HepG2 (cell line): Measurements from ENCODE around the gene ATPAF2. TPM values are rescaled to one million over a fixed set of nuclear protein-coding genes. Genes with fewer than 3 reads are reported as not detected.

Experiments used
- ATAC-seq: fragments of 200-7000 bp; cut with Tn5 transposase; 3 replicates; pipeline ENCODE4 v1.9.1; 2020; ENCODE audit warnings: mild to moderate bottlenecking, moderate library complexity
- BruUV-seq: library from RNA; stranded (reverse); fragments of 400-500 nt; replicated peaks from 2 replicates; lab custom pipeline; 2021; lab: Mats Ljungman, UMichigan
- CTCF ChIA-PET: fragments of 300-600 bp; formaldehyde crosslinking; extraction: SDS; loops from one replicate; lab custom pipeline; 2021; ENCODE audit warnings: low total read pairs, inconsistent platforms, low intra/inter-chr PET ratio; lab: Yijun Ruan, JAX
- POLR2A ChIA-PET: fragments of 350-600 bp; sonication (Branson Sonifier 250); formaldehyde crosslinking; loops from one replicate; lab custom pipeline; 2020; ENCODE audit warnings: antibody characterized with exemption, inconsistent platforms; lab: Yijun Ruan, JAX
- DNase-seq: peaks from one replicate; pipeline ENCODE4 v3.0.0-alpha.2; 2015; ENCODE audit warnings: low spot score
- FAIRE-seq: peaks from 3 replicates; lab custom pipeline; 2011; peaks lifted over from hg19 to GRCh38; lab: Jason Lieb, UNC
- H2AFZ ChIP-seq: one replicate; pipeline ENCODE4 v1.6.1; 2011; ENCODE audit warnings: low read length, inconsistent platforms
- H3K27ac ChIP-seq: fragments of 300-600 bp; 3 replicates; pipeline ENCODE4 v1.8.0; 2011; ENCODE audit warnings: mixed run types, mild to moderate bottlenecking, mixed read lengths, low read length, inconsistent platforms; ENCODE audit not compliant: insufficient read depth; ENCODE audit errors: extremely low read length
- H3K27me3 ChIP-seq, 2 experiments: fragments of 200-600 bp in 1 of 2; 2 replicates in 1 of 2; 3 replicates in 1 of 2; pipeline versions ENCODE4 v1.6.0 to v1.8.0; 2011; ENCODE audit warnings: low read length in 2 of 2, mild to moderate bottlenecking in 2 of 2, moderate library complexity in 2 of 2, inconsistent platforms in 1 of 2; ENCODE audit not compliant: insufficient read depth in 2 of 2, control insufficient read depth in 1 of 2
- H3K36me3 ChIP-seq, 2 experiments: fragments of 200-600 bp in 1 of 2; replicated peaks in 1 of 2; 2 replicates in 1 of 2; 3 replicates in 1 of 2; pipeline versions ENCODE4 v1.5.1 to v1.8.0; 2011; ENCODE audit warnings: low read length in 2 of 2, inconsistent platforms in 1 of 2; ENCODE audit not compliant: insufficient read depth in 2 of 2, control insufficient read depth in 1 of 2
- H3K4me1 ChIP-seq: 2 replicates; pipeline ENCODE4 v1.5.1; 2012; ENCODE audit warnings: low read length, inconsistent platforms; ENCODE audit not compliant: insufficient read depth
- H3K4me2 ChIP-seq: 2 replicates; pipeline ENCODE4 v1.6.0; 2011; ENCODE audit warnings: low read depth, low read length, inconsistent platforms
- H3K4me3 ChIP-seq, 3 experiments: fragments of 200-600 bp in 1 of 3; sonication (generic), shearing (Covaris generic) in 1 of 3; replicated peaks in 1 of 3; 2 replicates each; pipeline ENCODE4 v1.5.1; 2011 to 2016; ENCODE audit warnings: low read length in 3 of 3, inconsistent platforms in 2 of 3, low read depth in 2 of 3, mild to moderate bottlenecking in 2 of 3, control low read depth in 1 of 3, mixed read lengths in 1 of 3; ENCODE audit not compliant: insufficient read depth in 1 of 3
- H3K79me2 ChIP-seq: one replicate; pipeline ENCODE4 v1.6.1; 2011; ENCODE audit warnings: low read length, inconsistent platforms; ENCODE audit not compliant: insufficient read depth
- H3K9ac ChIP-seq: 2 replicates; pipeline ENCODE4 v1.6.0; 2011; ENCODE audit warnings: mild to moderate bottlenecking, low read depth, low read length, inconsistent platforms; ENCODE audit not compliant: insufficient read depth
- H3K9me3 ChIP-seq: 2 replicates; pipeline ENCODE4 v1.5.1; 2012; ENCODE audit warnings: mild to moderate bottlenecking, low read length
- H4K20me1 ChIP-seq: 2 replicates; pipeline ENCODE4 v1.6.0; 2011; ENCODE audit warnings: inconsistent platforms, mild to moderate bottlenecking, low read length, moderate library complexity; ENCODE audit not compliant: insufficient read depth
- EED ChIP-seq: sonication (generic); formaldehyde crosslinking; IDR thresholded peaks from 2 replicates; pipeline ENCODE4 v1.5.0; 2020; ENCODE audit warnings: mild to moderate bottlenecking, missing genetic modification reagents
- FOXP1 ChIP-seq, 2 experiments: fragments of 450-650 bp in 1 of 2; IDR thresholded peaks; 2 replicates each; pipeline ENCODE4 v1.6.1; 2017 to 2018; ENCODE audit warnings: antibody characterized with exemption in 1 of 2
- KAT8 ChIP-seq: IDR thresholded peaks from 2 replicates; pipeline ENCODE4 v1.6.1; 2016; ENCODE audit warnings: missing genetic modification reagents, missing compliant biosample characterization
- POGZ ChIP-seq: sonication (generic); formaldehyde crosslinking; IDR thresholded peaks from 2 replicates; pipeline ENCODE4 v1.4.0; 2020; ENCODE audit warnings: mild to moderate bottlenecking, missing genetic modification reagents
- PTBP1 ChIP-seq: fragments of 200-400 bp; formaldehyde crosslinking; IDR thresholded peaks from 2 replicates; pipeline ENCODE4 v1.6.1; 2018; ENCODE audit warnings: low read length, low read depth; ENCODE audit not compliant: poor library complexity, severe bottlenecking
- RARG ChIP-seq: sonication (generic); formaldehyde crosslinking; IDR thresholded peaks from 2 replicates; pipeline ENCODE4 v1.4.0; 2020; ENCODE audit warnings: low read depth, mild to moderate bottlenecking, missing genetic modification reagents
- SPEN ChIP-seq: sonication (generic); formaldehyde crosslinking; IDR thresholded peaks from 2 replicates; pipeline ENCODE4 v1.5.1; 2020; ENCODE audit warnings: low read depth, mild to moderate bottlenecking, missing genetic modification reagents
- U2AF2 ChIP-seq: fragments of 200-400 bp; formaldehyde crosslinking; IDR thresholded peaks from 2 replicates; pipeline ENCODE4 v1.6.1; 2017; ENCODE audit warnings: low read depth, mild to moderate bottlenecking, low read length
- ZMYM2 ChIP-seq: sonication (generic); formaldehyde crosslinking; IDR thresholded peaks from 2 replicates; pipeline ENCODE4 v1.8.0; 2022; ENCODE audit warnings: mild to moderate bottlenecking, missing genetic modification reagents
- ZNF354B ChIP-seq: sonication (generic); formaldehyde crosslinking; IDR thresholded peaks from 2 replicates; pipeline ENCODE4 v1.8.0; 2022; ENCODE audit warnings: mild to moderate bottlenecking, missing genetic modification reagents
- ZNF687 ChIP-seq: sonication (generic); formaldehyde crosslinking; IDR thresholded peaks from 2 replicates; pipeline ENCODE4 v1.5.1; 2020; ENCODE audit warnings: mild to moderate bottlenecking, missing genetic modification reagents, moderate library complexity
- WGBS: methylation state at CpG from one replicate; pipeline ENCODE4 v1.1.6; 2017; ENCODE audit warnings: low lambda C conversion rate; 5-methylcytosine and 5-hydroxymethylcytosine counted together
- in situ Hi-C: cut with HindIII; loops from 2 replicates; pipeline ENCODE4 v1.10.0; 2017; ENCODE audit warnings: low pct_unique_long_range_greater_than_20kb; ENCODE audit not compliant: extremely low pct_ligation_motif_present
- intact Hi-C: fragments of 100-400 bp; cut with micrococcal nuclease; formaldehyde crosslinking; loops from one replicate; pipeline ENCODE4 v1.10.0; 2022; ENCODE audit not compliant: unreplicated experiment
- polyA plus RNA-seq, 8 experiments: library from polyadenylated mRNA; depleted of rRNA in 3 of 8; stranded (reverse) in 7 of 8; unstranded in 1 of 8; fragments of >200 nt; fragmentation: Illumina TruSeq in 4 of 8; extraction: Trizol in 4 of 8; gene quantifications; 2 replicates each; pipeline versions ENCODE4 v1.2.1 to v1.2.3, GENCODE V29; 2011 to 2016; ENCODE audit warnings: low read depth in 4 of 8, missing spikeins in 1 of 8, mixed read lengths in 1 of 8; ENCODE audit not compliant: insufficient read depth in 1 of 8
- total RNA-seq, 5 experiments: library from RNA; depleted of rRNA; stranded (reverse); fragments of >200 nt; fragmentation: Illumina TruSeq; extraction: Trizol; gene quantifications; 2 replicates each; pipeline ENCODE4 v1.2.3, GENCODE V29; 2016; ENCODE audit warnings: low read depth in 1 of 5

The ATPAF2 gene
- total and polyA plus RNA-seq, 2 of the 13 experiments (the other 11 are each of a cell fraction or from before 2014, with no cell fraction given) = 15.0 to 16.5 TPM

- no peaks in the 10 kb centered on the region for H3K9me3 ChIP-seq
- no peak overlapping the region for H2AFZ ChIP-seq
- H3K4me3 ChIP-seq = no peak overlapping the region
- POLR2A ChIA-PET = no interaction called here
- H3K36me3 ChIP-seq = peaks cover 12 to 26% of the 10 kb centered on the region in 2 experiments; a peak in 3 of 5 replicates
- no TSS peak for BruUV-seq
- no peak for DNase-seq
- CTCF ChIA-PET = no interaction called here
- in situ Hi-C loops = loop anchor here (5.0 kb wide), 1 partner anchor 37 kb away; no protein-coding TSS in a partner anchor
- peaks cover 4% of the 10 kb centered on the region for H3K79me2 ChIP-seq
- no peak overlapping the region for H3K9ac ChIP-seq
- 94% methylated on average over 8 of the region's 8 CpGs for WGBS
- no peak overlapping the region for H3K27ac ChIP-seq
- H4K20me1 ChIP-seq = no peaks in the 10 kb centered on the region
- no peaks in the 10 kb centered on the region for H3K27me3 ChIP-seq
- FAIRE-seq = no peak
- intact Hi-C loops = no loop called here
- peaks cover 6% of the 10 kb centered on the region for H3K4me1 ChIP-seq
- no peak overlapping the region for H3K4me2 ChIP-seq
- no peak for ATAC-seq
- TF ChIP-seq FOXP1 (IDR thresholded peaks at IDR 0.05) = no peak
- no peak for TF ChIP-seq FOXP1 (CRISPR knock-in tag; IDR thresholded peaks at IDR 0.05)
- TF ChIP-seq KAT8 (CRISPR knock-in tag) = no peak
Observed at GRCh38 chr17:18028952-18029540, 9.9 kb downstream of the ATPAF2 start.

- Histone ChIP-seq H3K4me2 (no peak overlapping the region), H3K27ac (no peak overlapping the region), H2AFZ (no peak overlapping the region), H3K27me3 (no peaks in the 10 kb centered on the region), H3K36me3 (peaks cover 14 to 26% of the 10 kb centered on the region in 2 experiments; a peak in 3 of 5 replicates), H3K4me1 (peaks cover 4% of the 10 kb centered on the region), H3K79me2 (peaks cover 3% of the 10 kb centered on the region), H3K9ac (no peak overlapping the region), H3K9me3 (no peaks in the 10 kb centered on the region), H4K20me1 (no peaks in the 10 kb centered on the region), H3K4me3 (no peak overlapping the region)
- POLR2A ChIA-PET = no interaction called here
- FAIRE-seq (no peak), ATAC-seq (no peak), DNase-seq (no peak)
- CTCF ChIA-PET = no interaction called here
- intact Hi-C loops (no loop called here), in situ Hi-C loops (loop anchor here (5.0 kb wide), 1 partner anchor 36 kb away; no protein-coding TSS in a partner anchor)
- BruUV-seq = no TSS peak
- 97% methylated on average over 9 of the region's 11 CpGs for WGBS
- TF ChIP-seq U2AF2 (no peak), ZMYM2 (CRISPR knock-in tag) (no peak), EED (CRISPR knock-in tag) (no peak), SPEN (no peak), PTBP1 (no peak), RARG (CRISPR knock-in tag) (no peak), ZNF687 (CRISPR knock-in tag) (no peak), POGZ (CRISPR knock-in tag) (no peak), ZNF354B (CRISPR knock-in tag) (no peak)
Observed at GRCh38 chr17:18028114-18028951, 10.6 kb downstream of the ATPAF2 start.
